ENCODE measurements around the gene HSPA9. TPM values are rescaled to one million over a fixed set of nuclear protein-coding genes. Genes with fewer than 3 reads are reported as not detected.

Gene HSPA9
- total and polyA plus RNA-seq, 9 of the 15 experiments (the other 6 are each of a cell fraction or from before 2014, with no cell fraction given), result 195 to 583 (median 514) TPM

GRCh38 chr5:138575194-138576015 is at the start of gene HSPA9 (continued):
- TF ChIP-seq, protein P1, sequence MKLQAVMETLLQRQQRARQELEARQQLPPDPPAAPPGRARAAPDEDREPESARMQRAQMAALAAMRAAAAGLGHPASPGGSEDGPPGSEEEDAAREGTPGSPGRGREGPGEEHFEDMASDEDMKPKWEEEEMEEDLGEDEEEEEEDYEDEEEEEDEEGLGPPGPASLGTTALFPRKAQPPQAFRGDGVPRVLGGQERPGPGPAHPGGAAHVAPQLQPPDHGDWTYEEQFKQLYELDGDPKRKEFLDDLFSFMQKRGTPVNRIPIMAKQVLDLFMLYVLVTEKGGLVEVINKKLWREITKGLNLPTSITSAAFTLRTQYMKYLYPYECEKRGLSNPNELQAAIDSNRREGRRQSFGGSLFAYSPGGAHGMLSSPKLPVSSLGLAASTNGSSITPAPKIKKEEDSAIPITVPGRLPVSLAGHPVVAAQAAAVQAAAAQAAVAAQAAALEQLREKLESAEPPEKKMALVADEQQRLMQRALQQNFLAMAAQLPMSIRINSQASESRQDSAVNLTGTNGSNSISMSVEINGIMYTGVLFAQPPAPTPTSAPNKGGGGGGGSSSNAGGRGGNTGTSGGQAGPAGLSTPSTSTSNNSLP (IDR thresholded peaks at IDR 0.05; ENCODE audit: borderline replicate concordance, low read depth, low read length), result no peak
- TF ChIP-seq ZBTB5 (IDR thresholded peaks at IDR 0.05) (no peak), SMARCE1 (IDR thresholded peaks at IDR 0.05) (no peak), USF2 (CRISPR knock-in tag; IDR thresholded peaks at IDR 0.05) (peak; percentile 84), HNRNPK (IDR thresholded peaks at IDR 0.05; ENCODE audit: low read depth, low read length, poor library complexity, severe bottlenecking) (no peak), TEAD1 (CRISPR knock-in tag; IDR thresholded peaks at IDR 0.05) (peak; percentile 21 to 96; a peak in 2 of 4 replicates), IFI16 (CRISPR knock-in tag; IDR thresholded peaks at IDR 0.05) (no peak), MNT (conservative IDR thresholded peaks at IDR 0.05) (peak; percentile 99 to 100), KAT2B (IDR thresholded peaks at IDR 0.05; ENCODE audit: low read depth, low read length) (no peak), GTF2E2 (tag; IDR thresholded peaks at IDR 0.05) (peak; percentile 97), PURB (CRISPR knock-in tag; IDR thresholded peaks at IDR 0.05; ENCODE audit: low read depth) (no peak), BACH1 (tag; IDR thresholded peaks at IDR 0.05) (no peak; the same call in 1 of the 2 replicates), ZFP30 (CRISPR knock-in tag; IDR thresholded peaks at IDR 0.05; ENCODE audit: borderline replicate concordance) (no peak), MBD1 (CRISPR knock-in tag; IDR thresholded peaks at IDR 0.05) (no peak), FOXP1 (CRISPR knock-in tag; IDR thresholded peaks at IDR 0.05) (peak; percentile 95), ELF1 (tag; IDR thresholded peaks at IDR 0.05) (peak; percentile 91)
- TF ChIP-seq, protein P2, sequence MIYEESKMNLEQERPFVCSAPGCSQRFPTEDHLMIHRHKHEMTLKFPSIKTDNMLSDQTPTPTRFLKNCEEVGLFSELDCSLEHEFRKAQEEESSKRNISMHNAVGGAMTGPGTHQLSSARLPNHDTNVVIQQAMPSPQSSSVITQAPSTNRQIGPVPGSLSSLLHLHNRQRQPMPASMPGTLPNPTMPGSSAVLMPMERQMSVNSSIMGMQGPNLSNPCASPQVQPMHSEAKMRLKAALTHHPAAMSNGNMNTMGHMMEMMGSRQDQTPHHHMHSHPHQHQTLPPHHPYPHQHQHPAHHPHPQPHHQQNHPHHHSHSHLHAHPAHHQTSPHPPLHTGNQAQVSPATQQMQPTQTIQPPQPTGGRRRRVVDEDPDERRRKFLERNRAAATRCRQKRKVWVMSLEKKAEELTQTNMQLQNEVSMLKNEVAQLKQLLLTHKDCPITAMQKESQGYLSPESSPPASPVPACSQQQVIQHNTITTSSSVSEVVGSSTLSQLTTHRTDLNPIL (CRISPR knock-in tag; IDR thresholded peaks at IDR 0.05), result no peak

Measured in K562 (cell line).